ENCODE results near the gene PTPRO. TPM values are rescaled to one million over a fixed set of nuclear protein-coding genes. Genes with fewer than 3 reads are reported as not detected.

PTPRO gene
- total RNA-seq, 1 donor from 2014 or later: 0.74 TPM

DNA sequence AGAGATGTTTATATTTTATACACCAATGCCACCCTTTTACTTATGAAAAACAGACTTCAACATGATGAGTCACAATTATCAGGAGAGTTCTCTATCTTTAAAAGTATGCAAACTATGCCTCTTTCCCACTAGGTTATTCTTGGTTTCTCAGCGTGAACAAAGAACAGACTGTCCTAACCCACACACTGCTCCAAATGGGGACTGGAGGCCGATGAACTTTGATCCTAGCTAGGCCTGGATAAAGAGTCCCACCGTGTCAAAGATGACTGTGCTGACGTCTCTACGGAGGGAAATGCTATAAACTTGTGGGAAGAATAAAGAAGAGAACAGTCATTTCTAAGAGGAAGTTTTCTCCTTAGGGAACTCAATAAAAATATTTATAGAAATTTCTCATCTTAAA, 306.8 kb downstream of the PTPRO start:
- H3K4me3 Mint-ChIP-seq (ENCODE audit: unreplicated experiment): no peak overlapping the region
- no peak for DNase-seq (ENCODE audit: low spot score)
- H3K27me3 Mint-ChIP-seq (ENCODE audit: unreplicated experiment): peaks cover 1% of the 10 kb centered on the region
- H3K36me3 Mint-ChIP-seq (ENCODE audit: low read depth, unreplicated experiment): no peaks in the 10 kb centered on the region
- H3K9me3 Mint-ChIP-seq (ENCODE audit: unreplicated experiment): no peaks in the 10 kb centered on the region
- H3K27ac Mint-ChIP-seq (ENCODE audit: unreplicated experiment): no peak overlapping the region
- peaks cover 5% of the 10 kb centered on the region for H3K4me1 Mint-ChIP-seq (ENCODE audit: unreplicated experiment)
- TF ChIP-seq, protein P1, sequence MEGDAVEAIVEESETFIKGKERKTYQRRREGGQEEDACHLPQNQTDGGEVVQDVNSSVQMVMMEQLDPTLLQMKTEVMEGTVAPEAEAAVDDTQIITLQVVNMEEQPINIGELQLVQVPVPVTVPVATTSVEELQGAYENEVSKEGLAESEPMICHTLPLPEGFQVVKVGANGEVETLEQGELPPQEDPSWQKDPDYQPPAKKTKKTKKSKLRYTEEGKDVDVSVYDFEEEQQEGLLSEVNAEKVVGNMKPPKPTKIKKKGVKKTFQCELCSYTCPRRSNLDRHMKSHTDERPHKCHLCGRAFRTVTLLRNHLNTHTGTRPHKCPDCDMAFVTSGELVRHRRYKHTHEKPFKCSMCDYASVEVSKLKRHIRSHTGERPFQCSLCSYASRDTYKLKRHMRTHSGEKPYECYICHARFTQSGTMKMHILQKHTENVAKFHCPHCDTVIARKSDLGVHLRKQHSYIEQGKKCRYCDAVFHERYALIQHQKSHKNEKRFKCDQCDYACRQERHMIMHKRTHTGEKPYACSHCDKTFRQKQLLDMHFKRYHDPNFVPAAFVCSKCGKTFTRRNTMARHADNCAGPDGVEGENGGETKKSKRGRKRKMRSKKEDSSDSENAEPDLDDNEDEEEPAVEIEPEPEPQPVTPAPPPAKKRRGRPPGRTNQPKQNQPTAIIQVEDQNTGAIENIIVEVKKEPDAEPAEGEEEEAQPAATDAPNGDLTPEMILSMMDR (IDR thresholded peaks at IDR 0.05; ENCODE audit: unreplicated experiment): no peak

DNA sequence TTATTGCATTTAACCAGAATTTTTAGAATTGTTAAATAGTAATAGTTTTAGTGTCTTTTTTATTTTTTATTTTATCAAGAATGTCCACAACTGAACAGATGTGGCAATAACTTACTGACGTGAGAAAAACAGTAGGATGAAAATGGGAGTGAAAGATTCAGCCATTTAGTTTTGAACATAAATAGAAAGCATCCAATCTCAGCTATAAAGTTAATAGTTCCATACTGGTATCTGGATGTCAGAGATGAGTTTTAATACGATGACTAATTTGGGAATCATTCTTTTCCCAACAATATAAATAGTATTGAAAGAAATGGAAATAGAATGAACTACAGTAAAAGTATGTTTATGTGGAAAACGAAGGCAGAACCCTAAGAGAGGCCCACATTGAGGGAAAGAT, 307.5 kb downstream of the PTPRO start:
- TF ChIP-seq, protein P1 (IDR thresholded peaks at IDR 0.05; ENCODE audit: unreplicated experiment): no peak
- no peaks in the 10 kb centered on the region for H3K9me3 Mint-ChIP-seq (ENCODE audit: unreplicated experiment)
- DNase-seq (ENCODE audit: low spot score): no peak
- H3K27ac Mint-ChIP-seq (ENCODE audit: unreplicated experiment): no peak overlapping the region
- no peak overlapping the region for H3K4me3 Mint-ChIP-seq (ENCODE audit: unreplicated experiment)
- peaks cover 5% of the 10 kb centered on the region for H3K4me1 Mint-ChIP-seq (ENCODE audit: unreplicated experiment)
- H3K36me3 Mint-ChIP-seq (ENCODE audit: low read depth, unreplicated experiment): no peaks in the 10 kb centered on the region
- H3K27me3 Mint-ChIP-seq (ENCODE audit: unreplicated experiment): peaks cover 1% of the 10 kb centered on the region

DNA sequence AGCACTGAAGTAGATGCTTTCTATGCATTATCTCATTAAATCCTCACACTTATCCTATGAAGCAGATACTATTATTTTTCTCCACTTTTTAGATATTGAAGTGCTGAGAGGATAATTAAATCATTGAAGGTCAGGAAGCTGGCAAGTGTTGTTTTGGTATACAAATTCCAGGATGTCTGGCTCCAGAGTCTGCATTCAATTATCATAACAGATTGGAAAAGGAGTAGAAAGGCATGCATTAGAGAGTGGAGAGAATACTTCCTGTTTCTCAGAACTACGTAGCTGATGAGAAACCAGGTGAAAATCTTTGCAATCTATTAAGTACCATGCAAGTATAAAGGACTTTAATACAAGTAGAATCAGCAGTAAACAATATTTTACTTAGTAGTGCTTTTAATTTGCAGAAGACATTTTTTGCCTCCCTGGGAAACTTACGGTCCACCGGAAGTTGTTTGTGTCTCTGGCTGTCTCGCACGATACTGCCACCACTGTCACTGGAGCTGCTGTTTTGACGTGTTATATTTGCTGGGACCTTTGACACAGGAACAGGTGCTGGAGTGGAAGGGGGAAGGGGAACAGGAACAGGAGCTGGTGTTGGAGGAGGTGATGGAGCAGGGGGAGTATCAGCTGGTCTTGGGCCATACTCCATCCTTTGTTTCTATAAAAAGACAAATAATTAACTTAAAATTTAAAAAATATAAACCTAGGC, 308.9 kb downstream of the PTPRO start:
- no peak overlapping the region for H3K4me3 Mint-ChIP-seq (ENCODE audit: unreplicated experiment)
- no peaks in the 10 kb centered on the region for H3K36me3 Mint-ChIP-seq (ENCODE audit: low read depth, unreplicated experiment)
- no peak overlapping the region for H3K27ac Mint-ChIP-seq (ENCODE audit: unreplicated experiment)
- H3K27me3 Mint-ChIP-seq (ENCODE audit: unreplicated experiment): peaks cover under 1% of the 10 kb centered on the region
- no peaks in the 10 kb centered on the region for H3K9me3 Mint-ChIP-seq (ENCODE audit: unreplicated experiment)
- H3K4me1 Mint-ChIP-seq (ENCODE audit: unreplicated experiment): peaks cover 5% of the 10 kb centered on the region
- TF ChIP-seq, protein P1 (IDR thresholded peaks at IDR 0.05; ENCODE audit: unreplicated experiment): no peak
- DNase-seq (ENCODE audit: low spot score): no peak

GRCh38 chr12:15632708-15633107, 310.4 kb downstream of the PTPRO start:
- no peak overlapping the region for H3K27ac Mint-ChIP-seq (ENCODE audit: unreplicated experiment)
- H3K4me1 Mint-ChIP-seq (ENCODE audit: unreplicated experiment): peaks cover 5% of the 10 kb centered on the region
- no peaks in the 10 kb centered on the region for H3K9me3 Mint-ChIP-seq (ENCODE audit: unreplicated experiment)
- H3K27me3 Mint-ChIP-seq (ENCODE audit: unreplicated experiment): no peaks in the 10 kb centered on the region
- H3K36me3 Mint-ChIP-seq (ENCODE audit: low read depth, unreplicated experiment): no peaks in the 10 kb centered on the region
- DNase-seq (ENCODE audit: low spot score): no peak
- TF ChIP-seq, protein P1 (IDR thresholded peaks at IDR 0.05; ENCODE audit: unreplicated experiment): no peak
- H3K4me3 Mint-ChIP-seq (ENCODE audit: unreplicated experiment): no peak overlapping the region

DNA sequence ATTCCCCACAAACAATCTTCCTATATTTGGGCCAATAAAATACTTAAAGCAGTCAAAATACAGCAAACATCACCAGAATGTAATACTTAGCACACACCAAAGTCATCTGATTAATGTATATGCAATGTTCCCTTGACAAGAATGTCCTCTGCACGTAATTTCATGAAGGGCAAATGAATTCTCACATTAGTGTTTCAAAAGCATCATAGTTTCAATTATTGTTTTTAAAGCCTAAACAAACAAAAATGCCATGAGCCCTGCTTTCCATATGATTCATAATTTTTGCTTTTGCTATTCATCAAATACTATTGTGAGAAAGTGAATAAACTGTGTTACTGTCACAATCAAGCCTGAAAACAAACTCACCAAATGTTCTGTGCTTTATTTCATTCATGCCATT, 310.9 kb downstream of the PTPRO start:
- peaks cover 5% of the 10 kb centered on the region for H3K4me1 Mint-ChIP-seq (ENCODE audit: unreplicated experiment)
- no peaks in the 10 kb centered on the region for H3K36me3 Mint-ChIP-seq (ENCODE audit: low read depth, unreplicated experiment)
- H3K27me3 Mint-ChIP-seq (ENCODE audit: unreplicated experiment): no peaks in the 10 kb centered on the region
- H3K4me3 Mint-ChIP-seq (ENCODE audit: unreplicated experiment): no peak overlapping the region
- H3K9me3 Mint-ChIP-seq (ENCODE audit: unreplicated experiment): no peaks in the 10 kb centered on the region
- no peak overlapping the region for H3K27ac Mint-ChIP-seq (ENCODE audit: unreplicated experiment)
- no peak for DNase-seq (ENCODE audit: low spot score)
- TF ChIP-seq, protein P1 (IDR thresholded peaks at IDR 0.05; ENCODE audit: unreplicated experiment): no peak

Measured in endothelial cell (in vitro differentiated cells).